Measurements from ENCODE around the gene CD200R1. TPM values are rescaled to one million over a fixed set of nuclear protein-coding genes. Genes with fewer than 3 reads are reported as not detected.
A peak's percentile ranks its signal among the peaks of the same experiment; 100 is the strongest.

The CD200R1 gene
- total and polyA plus RNA-seq, 2 of the 13 experiments (the other 11 are each of a cell fraction or from before 2014, with no cell fraction given), result 0.04 TPM; not detected in 1

GRCh38 chr3:112990672-112991602 lies 16.0 kb upstream of the CD200R1 start, which contains the start of gene GTPBP8 (continued):
- TF ChIP-seq GRHL1 (CRISPR knock-in tag; conservative IDR thresholded peaks at IDR 0.05), result no peak
- no peak; the same call in 1 of the 2 replicates for TF ChIP-seq ZFP36L1 (CRISPR knock-in tag; IDR thresholded peaks at IDR 0.05)
- no peak for TF ChIP-seq ATRX (CRISPR knock-in tag; IDR thresholded peaks at IDR 0.05; ENCODE audit: borderline replicate concordance)
- TF ChIP-seq GMEB1 (CRISPR knock-in tag; IDR thresholded peaks at IDR 0.05; ENCODE audit: borderline replicate concordance), result peak; percentile 90; the same call in 1 of the 2 replicates
- peak; percentile 86; the same call in 1 of the 2 replicates for TF ChIP-seq POGZ (CRISPR knock-in tag; IDR thresholded peaks at IDR 0.05)
- peak; percentile 93 for TF ChIP-seq ZNF343 (CRISPR knock-in tag; IDR thresholded peaks at IDR 0.05)
- no peak for TF ChIP-seq HNRNPH1 (optimal IDR thresholded peaks at IDR 0.05; ENCODE audit: low read depth, low read length)
- TF ChIP-seq TGIF2 (CRISPR knock-in tag; IDR thresholded peaks at IDR 0.05), result no peak
- peak; percentile 81; the same call in 1 of the 2 replicates for TF ChIP-seq PAWR (CRISPR knock-in tag; IDR thresholded peaks at IDR 0.05; ENCODE audit: borderline replicate concordance)
- 0 out of 2 replicates have a peak, but pooled peaks have one; percentile 49 for TF ChIP-seq ZBTB2 (CRISPR knock-in tag; IDR thresholded peaks at IDR 0.05; ENCODE audit: low read depth)
- peak; percentile 98 for TF ChIP-seq ZNF224 (CRISPR knock-in tag; IDR thresholded peaks at IDR 0.05)
- TF ChIP-seq PRMT3 (CRISPR knock-in tag; IDR thresholded peaks at IDR 0.05; ENCODE audit: borderline replicate concordance, low read depth), result peak; percentile 6; the same call in 1 of the 2 replicates
- TF ChIP-seq TP53 (CRISPR knock-in tag; conservative IDR thresholded peaks at IDR 0.05), result 0 out of 2 replicates have a peak, but pooled peaks have one; percentile 59
- no peak for TF ChIP-seq NPAS2 (CRISPR knock-in tag; IDR thresholded peaks at IDR 0.05; ENCODE audit: borderline replicate concordance)
- peak; percentile 89; the same call in 1 of the 2 replicates for TF ChIP-seq ZNF350 (CRISPR knock-in tag; IDR thresholded peaks at IDR 0.05; ENCODE audit: borderline replicate concordance, low read depth)
- TF ChIP-seq ARID2 (CRISPR knock-in tag; IDR thresholded peaks at IDR 0.05; ENCODE audit: borderline replicate concordance), result peak; percentile 48; the same call in 1 of the 2 replicates
- peak; percentile 57 for TF ChIP-seq TEAD3 (CRISPR knock-in tag; optimal IDR thresholded peaks at IDR 0.05; ENCODE audit: borderline replicate concordance)
- no peak for TF ChIP-seq SP1 (IDR thresholded peaks at IDR 0.05)
- peak; percentile 57; the same call in 1 of the 2 replicates for TF ChIP-seq SP1 (CRISPR knock-in tag; IDR thresholded peaks at IDR 0.05)
- 0 out of 2 replicates have a peak, but pooled peaks have one; percentile 21 for TF ChIP-seq ZNF569 (CRISPR knock-in tag; IDR thresholded peaks at IDR 0.05; ENCODE audit: borderline replicate concordance)
- TF ChIP-seq ETV5 (CRISPR knock-in tag; IDR thresholded peaks at IDR 0.05; ENCODE audit: borderline replicate concordance), result peak; percentile 67; the same call in 1 of the 2 replicates
- TF ChIP-seq GPN1 (CRISPR knock-in tag; IDR thresholded peaks at IDR 0.05; ENCODE audit: borderline replicate concordance), result no peak
- TF ChIP-seq ZNF747 (CRISPR knock-in tag; IDR thresholded peaks at IDR 0.05; ENCODE audit: borderline replicate concordance), result no peak; the same call in 1 of the 2 replicates

All from HepG2 (cell line).